Raji (cell line): ENCODE measurements around the gene CHGA.

Experiments used
- POLR2A ChIP-seq: IDR thresholded peaks from 2 replicates; pipeline ENCODE4 v1.6.1; 2011; ENCODE audit warnings: low read depth, low read length, control low read depth; ENCODE audit not compliant: insufficient read depth

CHGA gene

DNA sequence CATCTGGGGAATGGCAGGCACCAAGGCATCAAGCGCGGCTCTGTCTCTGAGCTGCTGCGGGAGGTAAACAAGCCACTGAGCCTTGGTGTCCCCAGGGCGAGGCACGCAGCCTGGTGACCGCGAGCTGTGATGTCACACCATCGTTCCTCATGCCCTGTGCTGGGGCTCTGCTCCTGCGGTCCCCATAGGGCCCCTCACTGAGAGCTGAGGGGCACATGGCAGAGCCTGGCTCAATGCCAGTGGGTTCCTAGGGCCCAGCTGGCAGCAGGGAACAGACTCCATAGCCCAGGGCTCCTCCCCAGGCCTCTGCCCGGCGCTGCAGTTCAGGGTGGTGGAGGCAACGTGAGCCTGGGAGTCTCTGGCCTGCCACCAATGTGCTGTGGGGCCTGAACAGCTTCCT lies 22.6 kb downstream of the CHGA start:
- TF ChIP-seq POLR2A, result no peak

DNA sequence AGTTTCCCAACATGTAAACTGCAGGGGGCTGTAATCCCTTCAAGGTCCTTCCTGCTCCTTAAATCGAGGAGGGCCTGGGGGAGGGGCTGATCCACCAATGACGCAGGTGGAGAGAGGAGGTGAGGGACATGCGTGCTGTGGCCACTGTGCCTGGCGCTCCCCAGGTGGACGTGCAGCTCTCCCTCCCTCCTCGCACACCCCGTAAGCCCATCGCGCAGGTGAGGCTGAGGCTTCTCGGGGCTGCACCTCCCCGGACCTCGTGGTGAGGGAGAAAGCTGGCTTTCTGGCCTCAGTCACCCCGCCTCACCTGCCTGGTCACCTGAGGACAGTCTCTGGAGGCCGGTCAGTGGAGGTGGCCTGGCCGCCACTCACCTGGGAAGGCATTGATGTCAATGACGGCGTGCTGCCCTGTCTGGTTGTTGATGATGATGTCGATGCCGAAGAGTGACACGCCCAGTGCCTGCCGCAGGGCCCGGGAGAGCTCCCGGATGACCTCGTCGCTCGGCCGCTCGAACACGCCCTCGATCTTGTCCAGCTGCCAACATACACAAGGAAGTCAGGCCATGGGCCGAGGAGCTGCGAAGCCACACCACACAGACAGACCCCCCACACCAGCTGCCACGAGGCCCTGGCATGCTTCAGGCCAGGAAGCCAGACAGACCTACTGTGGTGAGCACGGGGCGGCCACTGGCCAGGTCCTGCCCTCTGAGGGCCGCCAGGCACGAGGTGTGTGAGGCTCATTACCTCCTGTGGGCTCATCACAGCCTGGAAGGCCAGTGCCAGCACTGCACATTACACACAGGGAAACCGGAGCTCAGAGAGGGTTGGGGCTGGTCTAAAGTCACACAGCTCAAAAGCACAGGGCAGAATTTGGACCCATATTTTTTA lies 23.3 kb downstream of the CHGA start:
- no peak for TF ChIP-seq POLR2A

DNA sequence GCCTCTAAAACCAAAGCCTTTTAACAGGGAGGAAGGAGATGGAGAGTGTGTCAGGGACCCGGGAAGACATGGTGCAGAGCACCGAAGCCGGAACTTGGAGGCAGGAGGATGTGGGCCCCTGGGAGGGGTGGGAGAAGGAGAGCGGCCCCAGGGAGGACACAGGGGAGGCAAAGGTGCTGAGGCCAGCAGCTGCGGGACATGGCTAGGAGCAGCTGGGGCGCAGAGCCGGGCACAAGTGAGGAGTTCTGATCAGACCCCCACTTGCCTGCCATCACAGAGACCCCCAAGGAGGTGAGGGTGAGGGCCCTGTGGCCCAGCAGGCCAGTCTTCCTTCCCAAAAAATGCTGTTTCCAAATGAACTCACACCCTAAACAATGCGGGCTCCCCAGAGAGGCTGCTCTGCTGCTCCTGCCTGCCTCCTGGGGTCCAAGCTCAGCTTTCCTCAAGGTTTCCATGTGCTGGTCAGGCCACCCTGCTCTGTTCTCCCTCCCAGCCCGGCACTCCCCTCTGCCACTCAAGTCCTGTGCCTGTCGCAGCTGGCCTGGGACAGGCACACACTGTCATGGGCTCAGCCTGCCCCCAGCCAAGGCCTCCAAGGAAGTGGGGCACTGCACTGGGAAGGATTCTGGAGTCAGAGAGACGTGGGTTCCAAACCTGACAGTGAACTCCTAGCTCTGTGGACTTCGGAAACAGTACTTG lies 24.0 kb downstream of the CHGA start:
- TF ChIP-seq POLR2A, result no peak

DNA sequence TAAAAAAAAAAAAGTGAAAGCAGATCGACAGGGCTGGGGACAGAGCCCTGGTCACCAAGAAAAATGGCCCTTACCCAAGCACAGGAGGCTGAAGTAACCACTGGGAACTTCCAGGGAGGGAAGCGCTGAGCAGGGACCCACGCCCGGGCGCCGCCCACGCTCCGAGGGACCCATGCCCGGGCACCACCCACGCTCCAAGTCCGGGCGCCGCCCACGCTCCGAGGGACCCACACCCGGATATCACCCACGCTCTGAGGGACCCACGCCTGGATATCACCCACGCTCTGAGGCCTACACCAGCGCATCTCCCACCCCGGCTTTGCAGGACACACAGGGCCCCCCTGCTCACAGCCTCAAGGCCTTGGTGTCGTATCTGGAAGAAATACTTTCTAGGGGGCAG lies 25.7 kb downstream of the CHGA start:
- no peak for TF ChIP-seq POLR2A

DNA sequence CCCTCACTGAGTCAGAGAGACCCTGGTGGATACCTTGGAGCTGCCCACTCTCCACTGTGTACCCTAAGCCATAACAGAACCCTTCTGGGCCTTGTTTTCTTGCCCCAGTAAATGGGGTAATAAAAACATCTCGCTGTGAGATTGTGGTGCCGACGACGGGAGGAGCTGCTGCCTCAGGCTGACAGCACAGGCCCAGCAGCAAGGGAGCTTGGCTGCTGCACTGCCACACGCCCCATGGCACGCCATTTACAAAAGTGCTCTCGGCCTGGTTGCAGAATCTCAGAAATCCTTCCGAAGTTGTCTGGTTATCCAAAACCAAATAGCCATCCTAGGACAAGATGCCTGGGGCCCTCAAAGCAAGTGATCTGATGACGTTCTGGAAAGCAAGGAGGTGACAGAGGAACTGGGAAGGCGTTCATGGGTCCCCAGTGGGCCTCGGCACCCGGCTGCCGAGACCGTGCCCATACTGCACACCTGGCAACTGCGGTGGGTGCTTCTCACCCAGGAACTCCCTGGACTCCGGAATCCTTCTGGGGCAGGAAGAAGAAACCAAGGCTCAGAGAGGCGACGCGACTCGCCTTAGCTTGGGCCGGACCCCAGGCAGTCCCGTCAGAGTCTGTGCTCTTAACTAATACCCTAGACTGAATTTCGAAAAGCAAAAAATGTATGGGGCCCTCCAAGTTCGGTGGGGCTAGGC lies 26.7 kb downstream of the CHGA start:
- TF ChIP-seq POLR2A, result no peak

DNA sequence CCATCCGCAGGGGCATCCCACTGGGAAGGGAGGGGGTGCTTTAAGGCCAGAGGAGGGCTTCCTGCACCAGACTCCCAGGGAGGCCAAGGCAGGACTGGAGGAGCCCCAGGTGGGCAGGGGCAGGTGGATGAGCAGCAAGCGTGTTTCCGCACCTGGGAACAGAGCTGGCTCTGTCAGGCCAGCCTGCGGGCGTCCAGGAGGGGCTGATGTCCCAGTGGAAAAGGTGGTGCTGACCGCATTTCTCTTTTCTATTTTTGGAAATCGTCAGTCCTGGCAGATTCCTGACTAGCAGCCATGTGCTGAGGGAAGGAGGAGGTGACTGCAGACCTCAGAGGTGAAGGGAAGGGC lies 27.2 kb downstream of the CHGA start:
- TF ChIP-seq POLR2A, result no peak

DNA sequence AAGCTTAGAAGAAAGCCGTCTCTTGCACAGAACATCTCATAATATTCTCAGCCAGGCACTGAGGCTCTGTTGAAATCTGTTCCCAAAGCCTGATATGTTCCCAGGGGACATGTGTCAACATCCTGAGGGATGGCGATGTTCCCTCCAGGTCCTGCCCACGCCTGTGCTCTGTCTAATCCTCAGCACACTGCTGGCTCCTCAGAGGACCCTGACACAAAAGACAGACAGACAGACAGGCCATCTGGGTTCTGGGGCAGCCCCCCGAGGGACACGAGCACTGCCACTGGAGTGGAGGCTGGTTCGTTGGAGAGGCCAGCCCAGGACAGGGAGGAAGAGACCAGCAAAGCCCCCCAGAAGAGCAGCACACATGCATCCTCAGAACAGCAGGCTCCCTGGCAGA lies 27.8 kb downstream of the CHGA start:
- TF ChIP-seq POLR2A, result no peak

DNA sequence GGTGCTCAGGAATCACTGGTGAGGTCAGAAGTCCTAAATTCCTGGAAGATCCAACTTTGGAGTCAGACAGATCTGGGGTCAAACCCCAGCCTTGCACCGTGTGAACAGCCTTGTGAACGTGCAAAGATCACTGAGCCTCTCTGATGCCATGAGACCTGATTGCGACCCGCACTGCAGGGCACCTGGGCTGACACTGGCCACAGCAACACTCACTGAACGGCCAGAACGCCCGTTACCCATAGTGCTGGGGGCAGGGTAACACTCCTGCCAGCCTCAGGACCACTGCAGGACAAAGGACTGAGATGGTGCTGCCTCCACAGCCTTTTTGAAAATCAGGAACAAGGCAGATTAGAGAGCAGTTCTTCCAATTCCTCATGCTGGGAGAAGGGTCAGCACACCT lies 28.3 kb downstream of the CHGA start:
- TF ChIP-seq POLR2A, result no peak

DNA sequence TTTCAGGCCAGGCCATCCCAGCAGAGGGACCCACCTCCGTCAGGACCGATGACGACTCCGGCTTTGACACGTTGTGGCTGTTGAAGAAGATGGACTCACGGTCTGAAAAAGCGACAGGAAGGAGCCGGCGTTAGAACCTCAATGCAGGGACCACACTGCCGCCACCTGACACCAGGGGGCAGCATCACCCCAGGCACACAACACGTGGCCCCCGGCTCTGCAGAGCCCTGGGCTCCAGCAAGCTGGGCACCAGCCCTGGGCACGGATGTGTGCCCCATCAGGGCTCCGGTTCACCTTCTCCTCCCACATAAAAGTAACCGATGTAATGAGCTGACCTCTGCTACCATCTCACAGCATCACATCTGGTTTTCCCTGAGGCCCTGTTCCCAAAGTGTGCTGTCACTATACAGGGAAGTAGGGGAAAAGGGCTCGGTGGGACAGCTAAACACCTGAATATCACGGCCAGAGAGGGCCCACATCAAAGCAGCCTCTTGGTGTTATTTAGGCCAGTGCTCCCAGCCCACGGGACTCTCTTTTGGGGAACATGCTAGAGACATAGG lies 29.0 kb downstream of the CHGA start:
- no peak for TF ChIP-seq POLR2A

DNA sequence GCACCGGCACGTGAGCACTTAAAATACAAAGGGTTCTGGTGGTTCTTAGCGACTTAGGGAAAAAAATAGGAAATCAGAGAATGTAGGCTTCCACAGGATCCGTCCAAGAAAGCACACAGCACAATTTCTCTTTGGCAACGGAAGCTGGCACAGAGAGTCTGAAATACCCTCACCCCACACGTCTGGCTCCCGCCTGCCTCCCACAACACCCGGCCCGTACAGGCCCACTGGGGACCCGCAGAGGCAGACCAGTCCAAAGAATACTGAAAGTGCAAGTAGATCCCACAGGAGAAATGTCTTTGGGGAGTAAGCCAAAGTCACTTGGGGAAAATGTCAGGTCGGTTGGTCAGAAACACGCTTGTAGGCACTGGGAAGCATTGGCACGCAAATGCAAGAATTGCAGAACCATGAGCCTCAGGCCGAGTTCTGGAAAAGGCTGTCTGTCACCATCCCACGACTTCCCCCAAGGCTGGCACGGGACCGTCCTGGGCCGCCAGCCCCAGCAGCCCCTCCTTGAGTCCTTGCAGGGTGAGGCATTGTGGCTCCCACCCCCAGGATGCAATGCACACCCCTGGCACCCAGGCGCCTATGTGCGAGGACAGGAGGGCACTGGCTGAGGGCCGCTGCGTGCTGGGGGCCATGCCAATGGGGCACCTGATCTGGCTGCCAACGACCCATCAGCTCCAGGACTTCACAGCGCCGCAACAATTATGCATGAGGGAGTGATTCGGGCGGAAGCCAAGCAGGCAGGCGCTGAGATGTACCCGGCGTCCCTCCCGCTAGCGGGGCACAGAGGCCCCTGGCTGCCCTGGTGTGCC lies 29.7 kb downstream of the CHGA start:
- no peak for TF ChIP-seq POLR2A

DNA sequence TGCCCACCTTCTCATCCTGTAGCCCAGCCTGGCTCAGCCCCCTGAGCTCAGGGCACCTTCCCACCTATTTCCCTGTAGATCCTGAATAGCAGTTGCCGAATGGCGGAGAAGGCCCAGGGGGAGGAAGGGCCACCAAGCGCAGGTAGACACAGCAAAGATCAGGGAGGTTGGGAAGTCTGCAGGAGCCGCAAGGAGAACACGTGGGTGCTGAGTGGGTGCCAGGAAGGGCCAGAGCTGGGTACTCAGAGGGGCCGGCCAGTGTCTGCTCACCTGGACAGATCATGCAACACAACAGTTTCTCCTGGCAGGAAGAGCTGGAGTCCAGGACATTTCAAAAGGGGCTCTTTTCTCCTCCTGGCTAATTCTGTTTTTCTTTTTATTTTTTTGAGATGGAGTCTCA lies 30.6 kb downstream of the CHGA start:
- TF ChIP-seq POLR2A, result no peak

DNA sequence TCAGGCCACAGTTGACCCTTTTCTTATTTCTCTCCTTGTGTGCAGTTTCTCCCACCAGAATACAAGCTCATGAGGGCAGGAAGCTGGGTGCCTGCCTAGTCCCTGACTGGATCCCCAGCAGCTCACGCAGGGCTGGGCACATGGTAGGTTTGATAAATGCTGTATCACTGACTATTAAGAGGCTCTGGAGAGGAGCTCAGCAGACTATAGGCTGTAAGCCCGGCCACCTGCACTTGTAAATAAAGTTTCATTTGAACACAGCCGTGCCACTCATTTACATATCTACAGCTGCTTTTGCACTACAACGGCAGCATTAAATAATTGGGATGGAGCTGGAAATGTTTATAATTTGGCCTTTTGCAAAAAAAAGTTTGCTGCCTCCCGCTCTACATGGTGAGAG lies 32.0 kb downstream of the CHGA start:
- no peak for TF ChIP-seq POLR2A

DNA sequence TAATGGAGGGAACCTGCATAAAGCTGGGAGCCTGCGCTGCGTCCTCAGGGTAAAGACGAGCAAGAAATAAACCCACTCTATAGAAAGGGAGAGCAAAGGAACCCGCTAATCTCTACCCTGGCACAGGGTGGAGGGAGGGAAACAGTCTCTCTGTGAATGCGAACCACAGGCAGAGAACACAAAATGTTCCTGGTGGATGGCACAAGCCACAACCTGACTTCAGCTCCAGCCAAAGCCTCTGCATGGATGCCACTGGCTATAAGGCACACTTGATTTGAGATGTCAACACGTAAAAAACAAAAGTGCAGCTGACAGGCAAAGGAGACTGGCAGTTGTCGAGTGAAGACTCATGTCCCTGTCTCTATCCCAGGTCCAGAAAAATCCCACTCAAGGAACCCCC lies 32.4 kb downstream of the CHGA start:
- no peak for TF ChIP-seq POLR2A

DNA sequence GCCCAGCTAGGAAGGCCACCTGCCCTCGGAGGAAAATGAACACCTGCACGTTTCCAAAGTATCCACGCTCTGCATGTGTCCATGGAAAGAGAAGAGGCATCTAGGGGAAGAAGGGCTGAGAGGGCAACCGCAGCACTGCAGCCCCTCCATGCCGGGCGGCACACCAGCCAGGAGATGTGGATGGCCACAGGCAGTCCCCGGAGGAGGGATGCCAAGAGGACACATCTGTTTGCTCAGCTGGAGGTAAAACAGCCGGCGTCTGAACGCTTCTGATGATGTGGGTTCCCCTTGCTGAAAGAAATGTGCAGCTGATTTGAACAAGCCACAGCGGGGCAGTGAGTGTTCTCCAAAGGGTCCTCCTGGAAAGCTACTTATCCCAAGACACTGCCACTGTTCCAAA lies 34.0 kb downstream of the CHGA start:
- no peak for TF ChIP-seq POLR2A
